GM18499 (cell line): ENCODE data around the gene GNA14.
"Not testable (repeated sequence)": the region's sequence is repeated elsewhere in the genome, so short reads cannot be mapped to it uniquely, and the experiment has no call there.

Experiments
- ATAC-seq: cut with Tn5 transposase; IDR thresholded peaks from one replicate; pipeline ENCODE4 v1.9.1; 2021; ENCODE audit warnings: moderate number of reproducible peaks; ENCODE audit not compliant: insufficient read depth, unreplicated experiment

GNA14 gene

DNA sequence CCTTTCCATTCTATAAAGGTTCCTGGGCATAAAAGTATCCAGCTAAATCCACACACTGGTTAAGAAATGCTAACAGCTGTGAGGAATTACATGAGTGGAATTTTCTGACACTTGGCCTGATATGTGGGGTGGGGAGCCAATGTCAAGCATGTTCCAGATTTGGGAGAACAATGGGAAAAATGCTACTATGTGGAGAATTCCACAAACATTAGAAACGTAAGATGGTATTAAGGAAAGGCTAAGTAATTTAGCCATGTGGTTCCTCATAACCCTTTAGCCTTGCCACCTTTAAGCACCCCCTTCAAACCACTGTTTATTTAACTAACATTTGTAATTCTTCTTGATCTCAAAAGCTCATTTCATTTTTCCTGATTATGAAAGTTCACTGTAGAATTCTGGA, 149.2 kb downstream of the GNA14 start:
- ATAC-seq, result no peak

DNA sequence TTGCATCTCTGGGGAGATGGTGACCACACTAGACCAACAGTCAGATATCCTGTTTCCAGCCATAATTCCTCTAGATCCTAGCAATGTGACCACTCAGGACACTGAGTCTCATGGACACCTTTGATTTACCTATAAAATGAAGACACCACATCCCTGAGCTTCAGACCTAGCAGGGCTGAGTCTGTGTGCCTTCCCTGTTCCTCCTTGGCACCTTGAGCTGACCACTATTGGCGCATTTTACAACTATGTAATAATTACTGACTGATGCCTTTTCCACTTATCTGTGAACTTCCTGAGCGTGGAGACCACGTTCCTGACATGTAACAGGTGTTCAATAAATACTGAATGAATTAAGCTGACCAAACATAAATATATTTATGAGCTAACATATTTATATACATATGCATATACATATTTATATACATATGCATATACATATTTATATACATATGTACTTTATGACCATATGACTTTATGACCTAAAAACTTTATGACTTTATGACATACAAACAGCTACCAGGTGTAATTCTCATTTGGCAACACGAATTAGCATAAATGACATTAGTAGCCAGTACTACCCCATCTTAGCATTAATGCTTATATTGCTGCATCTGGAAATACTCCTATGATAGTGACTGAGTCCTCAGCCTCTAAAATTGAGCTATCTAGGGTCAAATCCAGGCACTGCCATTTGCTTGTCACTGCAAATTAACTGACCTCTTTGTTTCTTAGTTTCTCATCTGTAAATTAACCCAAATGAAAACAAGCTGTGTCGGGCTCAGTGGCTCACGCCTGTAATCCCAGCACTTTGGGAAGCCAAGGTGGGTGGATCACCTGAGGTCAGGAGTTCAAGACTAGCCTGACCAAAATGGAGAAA, 150.6 kb downstream of the GNA14 start:
- ATAC-seq, result no peak

DNA sequence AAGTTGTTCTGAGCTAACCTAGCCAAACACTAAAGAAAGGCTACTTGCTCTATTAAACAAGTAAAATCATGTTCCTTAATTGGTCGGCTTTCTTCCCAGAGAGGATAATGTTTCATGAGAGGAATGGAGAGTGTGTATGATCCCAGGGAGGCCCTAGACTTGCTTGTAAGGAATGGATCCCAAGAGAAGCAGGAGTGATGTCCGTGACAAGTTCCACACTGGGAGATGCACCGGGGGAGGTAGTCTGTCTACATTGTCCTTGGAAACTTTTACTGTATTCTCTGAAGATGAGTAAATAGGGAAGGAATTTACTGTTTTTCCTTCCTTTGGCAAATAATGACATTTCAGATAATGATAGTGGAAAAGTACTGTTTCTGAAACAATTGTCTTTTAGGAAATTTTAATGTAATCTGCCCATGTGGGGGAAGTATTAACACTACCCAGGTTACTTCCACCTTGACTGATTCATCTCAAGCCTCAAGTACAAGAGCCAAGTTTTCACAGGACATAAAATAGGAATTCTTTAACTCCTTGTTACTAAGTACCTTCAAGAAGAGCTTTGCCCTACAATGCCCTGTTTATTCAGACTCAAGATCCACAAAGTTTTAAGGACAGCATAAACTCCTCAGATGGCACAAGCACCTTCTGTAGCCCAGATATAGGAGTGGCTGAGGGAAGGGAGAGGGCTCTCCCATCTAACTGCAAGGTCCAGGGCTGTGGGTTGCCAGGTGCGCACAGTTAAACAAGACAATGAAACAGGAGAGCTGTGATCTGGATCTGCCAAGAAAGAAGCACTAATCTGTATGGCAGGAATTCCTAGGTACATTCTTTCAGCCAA, 152.1 kb downstream of the GNA14 start:
- no peak for ATAC-seq

DNA sequence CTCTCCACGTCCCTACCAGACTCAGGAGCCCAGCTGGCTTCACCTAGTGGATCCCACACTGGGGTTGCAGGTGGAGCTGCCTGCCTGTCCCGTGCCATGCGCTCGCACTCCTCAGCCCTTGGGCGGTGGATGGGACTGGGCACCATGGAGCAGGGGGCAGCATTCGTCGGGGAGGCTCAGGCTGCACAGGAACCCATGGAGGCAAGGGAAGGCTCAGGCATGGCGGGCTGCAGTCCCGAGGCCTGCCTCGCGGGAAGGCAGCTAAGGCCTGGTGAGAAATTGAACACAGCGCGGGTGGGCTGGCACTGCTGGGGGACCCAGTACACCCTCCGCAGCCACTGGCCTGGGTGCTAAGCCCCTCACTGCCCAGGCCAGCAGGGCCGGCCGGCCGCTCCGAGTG, 157.8 kb downstream of the GNA14 start:
- ATAC-seq, result not testable (repeated sequence)

DNA sequence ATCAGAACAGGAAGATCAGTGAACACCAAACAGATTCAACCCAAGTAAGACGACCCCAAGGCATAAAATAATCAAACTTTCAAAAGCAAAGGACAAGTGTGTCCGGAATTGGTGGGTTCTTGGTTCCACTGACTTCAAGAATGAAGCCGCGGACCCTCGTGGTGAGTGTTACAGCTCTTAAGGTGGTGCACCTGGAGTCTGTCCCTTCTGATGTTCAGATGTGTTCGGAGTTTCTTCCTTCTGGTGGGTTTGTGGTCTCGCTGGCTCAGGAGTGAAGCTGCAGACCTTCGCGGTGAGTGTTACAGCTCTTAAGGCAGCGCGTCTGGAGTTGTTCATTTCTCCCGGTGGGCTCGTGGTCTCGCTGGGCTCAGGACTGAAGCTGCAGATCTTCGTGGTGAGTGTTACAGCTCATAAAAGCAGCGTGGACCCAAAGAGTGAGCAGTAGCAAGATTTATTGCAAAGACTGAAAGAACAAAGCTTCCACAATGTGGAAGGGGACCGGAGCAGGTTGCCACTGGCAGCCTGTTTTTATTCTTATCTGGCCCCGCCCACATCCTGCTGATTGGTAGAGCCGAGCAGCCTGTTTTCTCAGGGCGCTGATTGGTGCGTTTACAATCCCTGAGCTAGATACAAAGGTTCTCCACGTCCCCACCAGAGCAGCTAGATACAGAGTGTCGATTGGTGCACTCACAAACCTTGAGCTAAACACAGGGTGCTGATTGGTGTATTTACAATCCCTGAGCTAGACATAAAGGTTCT, 158.5 kb downstream of the GNA14 start:
- ATAC-seq, result not testable (repeated sequence)

DNA sequence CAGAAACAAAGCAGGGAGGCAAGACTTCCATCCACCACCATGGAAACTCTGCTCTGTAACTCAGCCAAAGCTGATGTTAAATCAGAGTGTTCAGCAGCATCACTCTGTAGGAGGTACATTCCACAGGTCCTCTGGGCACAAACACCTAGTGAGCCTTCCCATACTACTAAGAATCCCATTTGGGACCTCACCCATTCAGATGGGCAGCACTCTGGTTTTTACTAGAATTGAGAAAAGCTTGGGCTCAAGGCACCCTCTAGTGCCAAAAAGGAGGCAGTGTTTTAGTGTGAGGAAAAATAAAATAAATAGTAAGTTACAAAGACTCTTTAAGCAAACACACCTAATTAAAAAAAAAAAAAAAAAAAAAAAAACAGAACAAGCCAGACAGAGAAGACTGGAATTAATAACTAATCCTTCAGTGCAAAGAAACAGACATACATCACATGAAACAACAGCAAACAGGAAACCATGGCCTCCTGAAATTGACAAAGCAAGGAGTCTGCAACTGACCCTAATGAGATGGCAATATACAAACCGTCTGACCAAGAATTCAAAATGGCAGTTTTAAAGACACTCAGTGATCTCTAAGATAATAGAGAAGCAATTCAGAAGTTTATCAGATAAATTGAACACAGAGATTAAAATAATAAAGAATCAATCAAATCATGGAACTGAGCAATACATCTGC, 159.5 kb downstream of the GNA14 start:
- no peak for ATAC-seq

DNA sequence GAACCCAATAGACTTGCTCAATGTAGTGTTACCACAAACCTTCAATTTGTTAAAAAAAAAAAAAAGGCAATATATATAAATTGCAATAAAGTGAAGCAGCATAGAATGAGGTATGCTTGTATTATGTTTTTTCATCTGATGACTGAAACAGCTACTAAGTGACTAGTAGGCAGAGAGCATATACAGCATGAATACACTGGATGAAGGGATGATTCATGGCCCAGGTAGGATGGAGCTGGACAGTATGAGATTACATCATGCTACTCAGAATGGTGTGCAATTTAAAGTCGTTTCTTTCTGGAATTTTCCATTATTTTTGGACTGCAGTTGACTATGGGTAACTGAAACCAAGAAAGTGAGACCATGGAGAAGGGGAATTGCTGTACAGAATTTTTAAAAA, 161.2 kb downstream of the GNA14 start:
- ATAC-seq, result no peak

DNA sequence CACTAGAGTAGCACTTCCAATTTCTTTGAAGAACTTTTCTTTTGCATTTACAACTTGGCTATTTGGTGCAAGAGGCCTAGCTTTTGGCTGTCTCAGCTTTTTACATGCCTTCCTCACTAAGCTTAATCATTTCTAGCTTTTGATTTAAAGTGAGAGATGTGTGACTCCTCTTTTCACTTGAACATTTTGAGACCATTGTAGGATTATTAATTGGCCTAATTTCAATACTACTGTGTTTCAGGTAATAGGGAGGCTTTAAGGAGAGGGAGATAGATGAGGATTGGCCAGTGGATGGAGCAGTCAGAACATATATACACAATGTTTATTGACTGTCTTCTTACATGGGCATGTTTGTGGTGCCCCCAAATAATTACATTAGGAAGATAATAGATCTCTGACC, 161.7 kb downstream of the GNA14 start:
- ATAC-seq, result no peak

DNA sequence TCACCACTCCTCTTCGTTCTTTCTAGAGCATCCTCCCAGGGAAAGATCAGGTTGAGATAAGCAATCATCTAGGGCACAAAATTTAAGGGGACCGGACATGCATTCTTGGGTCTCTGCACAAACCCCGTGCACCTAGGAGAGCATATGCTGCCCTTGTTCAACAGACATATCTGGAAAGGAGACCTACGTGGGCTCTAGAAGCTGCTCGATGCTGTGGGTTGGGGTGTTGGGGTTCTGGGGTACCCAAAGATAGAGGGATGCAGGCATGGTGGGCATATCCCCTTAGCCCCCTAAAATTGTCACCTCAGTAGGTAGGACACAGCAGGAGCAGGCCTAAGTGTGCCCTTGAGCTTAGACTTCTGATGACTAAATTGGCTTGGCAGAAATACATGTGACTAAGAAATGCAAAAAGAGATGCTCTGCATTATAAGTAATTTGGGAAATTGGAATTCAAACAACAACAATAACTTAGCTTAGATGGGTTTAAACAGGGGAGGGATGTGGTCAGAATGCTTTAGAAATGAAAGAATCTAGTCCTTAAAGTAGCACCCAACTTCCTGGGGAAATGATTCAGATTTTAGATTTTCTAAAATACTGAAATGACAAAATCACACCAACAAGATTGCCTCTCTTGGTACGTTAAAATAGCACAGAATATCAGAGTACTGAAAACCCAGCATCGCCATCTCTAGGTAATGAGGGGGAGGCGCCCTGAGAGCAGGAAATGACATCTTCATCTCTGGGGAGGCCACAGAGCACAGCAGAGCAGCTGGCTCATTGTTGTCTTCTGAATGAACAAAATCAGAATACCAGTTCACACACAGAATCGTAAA, 172.3 kb downstream of the GNA14 start:
- peak; percentile 98 for ATAC-seq

DNA sequence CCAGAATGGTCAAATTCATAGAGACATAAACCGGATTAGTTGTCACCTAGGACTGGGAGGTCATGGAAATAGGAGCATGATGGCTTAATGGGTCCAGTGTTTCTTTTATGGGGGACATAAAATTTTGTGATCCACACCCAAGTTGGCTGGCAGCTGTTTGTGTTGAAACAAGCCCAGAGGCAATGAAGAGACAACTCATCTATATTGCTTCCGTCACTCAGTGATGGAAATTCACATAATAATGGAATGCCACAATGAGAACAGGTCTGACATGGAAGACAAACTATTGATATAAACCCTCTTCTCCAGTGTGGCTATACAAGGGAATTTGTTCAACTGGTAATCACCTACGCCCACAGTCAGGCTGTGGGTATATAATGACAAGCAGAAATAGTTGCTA, 173.2 kb downstream of the GNA14 start:
- ATAC-seq, result no peak

DNA sequence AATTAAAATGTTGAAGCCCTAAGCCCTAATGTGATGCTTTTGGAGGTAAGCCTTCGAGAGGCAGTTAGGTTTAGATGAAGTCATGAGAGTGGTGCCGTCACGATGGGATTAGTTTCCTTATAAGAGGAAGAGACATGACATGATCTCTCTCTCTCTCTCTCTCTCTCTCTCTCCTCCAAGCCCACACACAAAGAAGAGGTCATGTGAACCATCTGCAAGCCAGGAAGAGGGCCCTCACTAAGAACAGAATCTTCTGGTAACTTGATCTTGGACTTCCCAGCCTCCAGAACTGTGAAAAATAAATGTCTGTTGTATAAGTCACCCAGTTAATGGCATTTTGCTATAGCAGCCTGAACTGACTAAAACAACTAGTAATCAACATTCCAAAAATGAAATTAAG, 175.5 kb downstream of the GNA14 start:
- no peak for ATAC-seq

DNA sequence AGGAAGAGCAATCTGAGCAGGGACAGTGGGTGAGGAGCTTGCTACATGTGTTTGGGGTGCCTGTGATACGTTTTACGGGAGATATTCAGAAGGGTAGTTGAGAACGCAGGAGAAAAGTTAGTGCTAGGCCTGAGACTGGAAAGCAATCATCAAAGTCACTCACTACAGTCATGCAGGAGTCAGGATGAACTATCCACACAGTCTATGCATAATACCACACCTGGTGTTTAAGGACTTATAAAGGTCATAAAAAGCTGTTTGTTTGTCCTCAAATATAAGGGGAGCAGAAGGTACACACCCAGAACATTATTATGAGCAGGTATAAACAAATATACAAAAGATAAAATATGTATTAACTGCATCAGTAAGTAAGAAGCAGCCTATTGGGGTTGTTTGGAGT, 176.6 kb downstream of the GNA14 start:
- ATAC-seq, result no peak

DNA sequence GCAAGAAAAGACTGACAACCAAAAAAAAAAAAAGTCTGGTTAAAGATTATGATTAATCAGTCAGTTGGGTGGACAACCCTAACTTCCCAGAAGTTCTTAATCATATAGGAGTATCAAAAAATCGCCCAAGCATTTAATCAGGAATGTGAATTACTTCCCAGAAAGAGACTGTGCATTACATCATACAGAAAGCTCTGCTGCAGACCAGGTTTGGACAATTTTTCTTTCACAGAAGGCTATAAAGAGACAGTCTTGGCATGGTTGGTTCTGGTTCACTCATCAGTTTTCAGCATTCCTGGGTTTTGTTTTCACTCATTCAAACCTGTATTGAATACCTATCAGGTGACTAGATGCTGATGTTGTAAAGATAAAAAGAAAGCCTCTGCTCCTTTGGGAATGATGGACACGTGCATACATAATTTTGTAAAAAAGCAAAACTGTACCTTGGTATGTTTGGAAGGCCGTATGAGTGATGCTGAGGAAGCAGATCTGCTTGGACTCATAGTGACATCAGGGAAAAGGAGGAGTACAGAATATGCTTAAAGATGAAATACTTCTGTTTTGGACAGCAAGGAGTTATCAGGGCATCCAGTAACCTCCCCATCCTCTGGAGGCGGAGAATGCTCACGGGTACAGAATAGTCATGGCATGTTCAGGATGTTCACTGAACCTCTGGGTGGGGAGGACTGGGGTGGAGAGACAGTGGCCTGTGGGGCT, 178.4 kb downstream of the GNA14 start:
- ATAC-seq, result no peak

DNA sequence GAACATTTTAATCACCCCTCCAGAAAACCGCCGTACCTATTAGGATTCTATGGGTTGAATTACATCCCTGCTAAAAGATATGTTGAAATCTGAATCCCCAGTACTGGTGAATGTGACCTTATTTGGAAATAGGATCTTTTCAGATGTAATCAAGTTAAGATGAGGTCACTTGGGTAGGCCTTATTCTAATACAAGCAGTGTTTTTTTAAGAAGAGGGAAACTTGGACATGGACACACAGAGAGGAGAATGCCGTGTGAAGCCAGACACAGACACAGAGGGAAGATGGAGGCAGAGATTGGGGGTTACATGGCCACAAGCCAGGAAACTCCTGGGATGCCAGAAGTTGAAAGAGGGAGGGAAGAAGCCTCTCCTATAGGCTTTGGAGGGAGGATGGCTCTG, 183.5 kb downstream of the GNA14 start:
- ATAC-seq, result no peak

DNA sequence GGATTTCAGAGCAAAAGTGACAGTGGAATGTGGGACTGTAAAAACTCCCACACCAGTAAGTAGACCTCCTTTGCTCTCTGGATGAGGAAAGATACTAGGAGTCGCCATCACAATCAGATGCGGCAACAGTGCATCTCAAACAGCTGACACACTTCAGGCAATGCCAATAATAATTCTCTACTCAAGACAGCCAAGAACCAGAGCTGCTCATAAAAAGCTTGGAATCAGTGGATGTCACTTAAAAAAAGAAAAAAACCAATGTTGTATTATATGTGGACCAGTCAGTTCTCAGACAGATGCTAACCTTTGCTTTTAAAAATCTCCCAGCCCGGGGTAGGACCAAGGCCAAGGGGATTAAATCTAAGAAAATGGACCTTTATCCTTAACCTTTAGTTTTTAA, 185.0 kb downstream of the GNA14 start:
- no peak for ATAC-seq

DNA sequence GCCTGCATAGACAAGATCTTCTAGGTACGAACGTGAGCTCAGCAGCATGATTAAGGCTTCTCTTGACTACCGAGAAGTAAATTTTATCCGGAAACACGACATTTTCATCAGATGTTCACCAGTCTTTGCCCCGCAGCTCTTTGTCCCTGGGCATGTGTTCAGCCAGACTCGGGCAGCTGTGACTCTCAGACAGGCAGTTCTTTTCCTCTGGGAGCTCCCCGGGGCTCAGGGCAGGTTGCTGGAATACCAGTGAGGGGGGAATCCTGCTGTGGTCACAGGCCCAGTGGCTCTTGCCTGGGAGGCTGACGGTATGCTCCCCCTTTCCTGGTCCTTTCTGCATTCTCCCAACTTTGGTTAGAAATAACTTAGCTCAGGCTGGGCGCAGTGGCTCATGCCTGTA, 186.1 kb downstream of the GNA14 start:
- no peak for ATAC-seq

DNA sequence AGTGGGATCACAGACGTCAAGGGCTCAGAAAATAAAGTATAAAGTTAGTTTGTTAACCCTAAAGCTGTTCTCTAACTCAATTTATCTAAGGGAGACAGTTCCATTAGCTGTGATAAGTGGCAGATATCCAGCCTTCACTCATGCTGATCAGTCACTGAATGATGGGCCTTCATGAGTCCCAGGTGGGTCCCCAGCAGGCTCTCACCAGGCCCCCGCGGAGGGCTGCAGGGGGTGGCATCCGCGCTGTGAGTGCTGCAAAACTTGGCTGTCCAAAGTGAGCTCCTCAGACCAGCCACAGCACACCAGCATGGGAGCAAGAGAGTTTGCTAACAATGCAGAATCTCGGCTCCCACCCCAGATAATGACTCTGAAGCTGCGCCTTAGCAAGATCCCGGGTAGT, 187.2 kb downstream of the GNA14 start:
- no peak for ATAC-seq

DNA sequence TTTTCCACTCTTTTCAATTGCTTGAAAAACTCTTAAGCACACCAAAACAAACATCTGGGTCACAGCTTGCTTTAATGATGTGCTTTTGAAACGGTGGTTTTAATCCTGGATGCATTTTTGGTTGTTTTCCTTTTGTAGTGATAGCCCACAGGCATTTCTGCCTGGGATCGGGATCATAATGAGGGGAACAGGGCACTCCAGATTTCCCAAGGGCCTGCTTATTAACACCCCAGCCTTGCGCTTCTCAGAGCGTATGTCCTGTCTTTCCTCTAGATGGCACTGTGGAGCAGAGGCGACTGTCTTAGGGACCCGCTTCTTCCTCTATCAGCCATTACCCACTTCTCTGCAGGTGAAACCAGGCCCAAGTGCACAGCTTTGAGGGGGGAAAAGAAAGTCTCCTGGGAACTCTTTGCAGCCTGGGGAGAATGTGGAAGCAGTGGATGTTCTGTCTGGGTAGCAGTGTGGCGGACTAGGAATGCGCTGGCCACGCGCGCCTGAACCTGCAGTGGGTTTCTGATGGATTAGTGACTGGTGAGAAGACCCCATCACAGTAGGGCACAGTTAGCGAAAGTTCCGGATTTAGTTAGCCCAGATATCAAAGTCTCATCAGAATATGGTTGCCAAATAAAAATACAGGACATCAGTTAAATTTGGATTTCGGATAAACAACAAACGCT, 190.1 kb downstream of the GNA14 start:
- ATAC-seq, result peak; percentile 74
